ENCODE data around the gene LHFPL6. TPM values are rescaled to one million over a fixed set of nuclear protein-coding genes. Genes with fewer than 3 reads are reported as not detected.

The LHFPL6 gene
- total RNA-seq, 2 experiments from 2014 or later: 1.2 TPM

DNA sequence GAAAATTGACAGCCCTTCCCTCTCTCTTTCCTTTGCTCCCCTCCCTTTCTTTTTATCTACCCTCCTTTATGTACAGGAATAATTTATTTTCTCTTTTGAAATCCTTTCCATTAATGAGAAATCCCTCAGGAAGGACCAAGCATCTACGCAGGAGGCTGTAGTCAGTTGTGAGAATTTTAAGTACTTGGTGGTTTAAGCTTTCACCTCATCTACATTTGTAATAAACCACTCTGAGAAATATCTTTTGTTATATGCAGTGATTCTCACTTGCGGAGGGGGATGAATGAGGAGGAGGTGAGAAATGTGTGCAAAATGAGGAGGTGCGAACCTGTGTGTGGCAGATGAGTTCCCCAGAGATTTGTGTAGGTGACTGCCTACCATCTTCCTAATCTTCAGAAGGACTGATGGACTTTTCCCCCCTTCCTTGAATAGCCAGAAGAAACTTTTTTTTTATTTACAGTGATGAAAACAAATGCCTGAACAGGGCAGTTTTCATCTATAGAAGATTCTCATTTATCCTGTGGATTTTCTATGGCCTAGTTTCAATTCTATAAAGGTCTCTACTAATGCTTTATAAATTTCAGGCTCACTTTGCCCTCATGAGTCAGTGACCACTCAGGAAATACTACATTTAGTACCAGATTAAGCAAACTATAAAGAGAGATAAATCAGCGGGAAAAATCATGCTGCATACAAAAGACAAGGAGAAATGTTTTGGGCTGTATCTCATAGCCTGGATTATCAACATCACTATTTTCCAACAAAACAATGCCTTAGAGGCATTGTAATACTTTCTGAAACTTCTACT is 118.3 kb downstream of the LHFPL6 start:
- CTCF ChIA-PET: no interaction called here
- H3K9me3 Mint-ChIP-seq (ENCODE audit: low read depth): no peaks in the 10 kb centered on the region
- peaks cover 14% of the 10 kb centered on the region for H3K27me3 Mint-ChIP-seq
- DNase-seq: no peak
- no peak overlapping the region for H3K27ac Mint-ChIP-seq
- H3K4me3 Mint-ChIP-seq: no peak overlapping the region
- POLR2A ChIA-PET: no interaction called here
- no peaks in the 10 kb centered on the region for H3K36me3 Mint-ChIP-seq (ENCODE audit: low read depth)
- H3K4me1 Mint-ChIP-seq: no peaks in the 10 kb centered on the region
- no peak for ATAC-seq
- intact Hi-C loops (cut with DNase I, micrococcal nuclease): no loop called here

DNA sequence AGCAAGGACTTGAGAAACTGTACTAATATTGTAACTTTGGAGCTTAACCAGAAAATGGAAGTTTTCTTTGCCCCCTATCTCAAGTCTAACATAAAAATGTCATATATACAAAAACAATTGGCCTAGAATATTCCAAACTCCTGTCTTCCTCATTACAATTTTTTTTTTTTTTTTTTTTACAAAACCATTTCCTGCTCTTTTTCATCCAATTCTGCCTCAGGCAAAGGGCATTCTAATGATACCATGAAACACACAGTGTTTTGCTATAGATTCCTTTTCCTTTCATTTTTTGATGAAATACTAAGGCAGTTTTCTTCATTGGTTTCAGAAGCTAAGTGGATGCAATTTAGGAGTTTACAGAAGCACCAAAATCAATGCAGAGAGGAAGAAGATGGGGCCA is 119.7 kb downstream of the LHFPL6 start:
- Mint-ChIP-seq H3K9me3 (ENCODE audit: low read depth) (no peaks in the 10 kb centered on the region), H3K4me1 (no peaks in the 10 kb centered on the region), H3K27ac (no peak overlapping the region), H3K4me3 (no peak overlapping the region), H3K36me3 (ENCODE audit: low read depth) (no peaks in the 10 kb centered on the region), H3K27me3 (peaks cover 14% of the 10 kb centered on the region)
- intact Hi-C loops (cut with DNase I, micrococcal nuclease): no loop called here
- ATAC-seq: no peak
- ChIA-PET POLR2A (no interaction called here), CTCF (interaction anchor here (0.6 to 0.7 kb wide), 2 partner anchors 35 to 275 kb away, joined by 3 to 4 read pairs; no protein-coding TSS in a partner anchor)
- DNase-seq: no peak

DNA sequence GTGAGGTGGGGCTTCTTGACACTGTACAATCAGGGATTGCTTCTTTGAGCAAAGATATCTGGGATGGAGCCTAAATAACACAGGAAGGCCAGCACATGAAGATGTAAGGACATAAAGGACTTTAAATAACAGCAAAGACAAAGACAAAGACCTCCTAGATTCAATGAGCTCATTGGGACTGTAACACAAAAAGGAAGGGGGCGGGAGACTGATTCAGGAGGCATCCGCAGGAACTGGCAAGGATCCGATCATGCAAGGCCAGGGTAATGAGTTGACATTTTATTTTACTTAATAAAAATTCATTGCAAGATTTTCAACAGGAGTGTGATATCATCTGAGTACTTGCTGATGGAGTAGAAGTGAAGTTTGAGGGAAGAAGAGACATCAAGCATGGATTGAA is 121.5 kb downstream of the LHFPL6 start:
- Mint-ChIP-seq H3K36me3 (ENCODE audit: low read depth) (no peaks in the 10 kb centered on the region), H3K4me3 (no peak overlapping the region)
- no peak for ATAC-seq

DNA sequence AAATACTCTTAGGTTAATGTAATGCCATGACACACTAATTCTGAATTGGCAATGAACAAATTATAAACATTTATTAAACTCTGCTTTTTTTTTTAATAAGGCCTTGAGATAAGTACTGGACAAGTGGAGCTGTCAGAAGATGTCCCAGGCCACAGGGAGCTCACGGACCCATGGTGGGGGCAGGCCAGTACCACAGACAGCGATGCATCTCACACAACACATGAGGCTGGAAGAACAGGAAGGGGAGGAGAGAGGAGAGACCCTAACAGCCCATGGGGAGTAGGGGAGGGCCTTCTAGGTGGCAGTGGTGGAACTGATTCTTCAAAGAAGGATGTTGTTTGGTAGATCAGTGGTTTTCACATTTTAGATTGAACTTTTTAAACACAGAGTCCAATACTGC is 128.4 kb downstream of the LHFPL6 start:
- Mint-ChIP-seq H3K27ac (no peak overlapping the region), H3K4me1 (no peaks in the 10 kb centered on the region), H3K4me3 (no peak overlapping the region), H3K27me3 (peaks cover 16% of the 10 kb centered on the region), H3K36me3 (ENCODE audit: low read depth) (no peaks in the 10 kb centered on the region), H3K9me3 (ENCODE audit: low read depth) (no peaks in the 10 kb centered on the region)
- DNase-seq (no peak), ATAC-seq (no peak)
- ChIA-PET CTCF (no interaction called here), POLR2A (no interaction called here)
- intact Hi-C loops (cut with DNase I, micrococcal nuclease): no loop called here

More for the DNA sequence above, 121.5 kb downstream of the LHFPL6 start:
- intact Hi-C loops (cut with DNase I, micrococcal nuclease): no loop called here
- no peak overlapping the region for H3K27ac Mint-ChIP-seq
- H3K4me1 Mint-ChIP-seq: no peaks in the 10 kb centered on the region
- POLR2A ChIA-PET: no interaction called here
- CTCF ChIA-PET: no interaction called here
- DNase-seq: no peak
- H3K27me3 Mint-ChIP-seq: peaks cover 16% of the 10 kb centered on the region
- H3K9me3 Mint-ChIP-seq (ENCODE audit: low read depth): no peaks in the 10 kb centered on the region

DNA sequence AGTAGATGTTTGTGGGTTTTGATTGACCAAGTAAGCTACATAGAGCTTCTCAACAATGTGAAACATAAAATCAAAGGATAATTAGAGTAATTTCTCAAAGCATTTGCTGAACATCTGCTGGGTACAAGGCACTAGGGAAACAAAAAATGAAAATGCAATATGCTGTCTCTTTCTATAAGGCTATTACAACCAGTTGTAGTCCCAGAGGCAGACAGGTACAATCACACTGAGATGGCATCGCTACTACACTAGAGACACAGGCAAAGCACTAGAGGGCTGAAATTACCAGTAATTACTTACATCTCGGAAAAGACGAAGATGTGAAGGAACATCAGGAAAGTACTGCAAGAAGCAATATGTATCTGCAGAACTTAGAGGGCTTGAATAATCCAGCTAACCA is 133.3 kb downstream of the LHFPL6 start:
- Mint-ChIP-seq H3K4me1 (no peaks in the 10 kb centered on the region), H3K4me3 (no peak overlapping the region), H3K27ac (no peak overlapping the region), H3K27me3 (peaks cover 26% of the 10 kb centered on the region), H3K36me3 (ENCODE audit: low read depth) (no peaks in the 10 kb centered on the region), H3K9me3 (ENCODE audit: low read depth) (no peaks in the 10 kb centered on the region)
- DNase-seq (no peak), ATAC-seq (no peak)
- ChIA-PET POLR2A (no interaction called here), CTCF (no interaction called here)
- intact Hi-C loops (cut with DNase I, micrococcal nuclease): no loop called here

DNA sequence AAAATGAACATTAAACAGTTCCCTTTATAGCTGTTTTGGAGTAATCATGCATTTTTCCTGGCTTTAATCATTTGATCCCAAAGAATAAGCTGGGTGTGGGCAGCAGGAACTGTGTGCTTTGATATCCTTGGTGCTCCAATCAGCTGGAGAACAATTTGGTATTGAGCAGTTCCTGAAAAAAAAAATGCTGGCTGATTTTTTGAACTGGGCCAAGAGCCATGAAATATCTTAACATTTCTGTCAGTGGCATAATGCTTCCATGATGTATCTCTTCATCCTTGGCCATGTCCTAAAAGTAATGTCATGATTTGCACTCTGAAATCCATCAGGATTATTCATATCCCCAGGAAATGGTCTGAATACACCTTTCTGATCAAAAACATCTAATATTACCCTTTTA is 134.7 kb downstream of the LHFPL6 start:
- intact Hi-C loops (cut with DNase I, micrococcal nuclease): no loop called here
- no peak overlapping the region for H3K4me3 Mint-ChIP-seq
- H3K4me1 Mint-ChIP-seq: no peaks in the 10 kb centered on the region
- POLR2A ChIA-PET: no interaction called here
- no peak for ATAC-seq
- no peaks in the 10 kb centered on the region for H3K9me3 Mint-ChIP-seq (ENCODE audit: low read depth)
- no peak for DNase-seq
- CTCF ChIA-PET: interaction anchor here (0.7 kb wide), 1 partner anchor 217 kb away, joined by 3 read pairs; no protein-coding TSS in a partner anchor
- H3K27me3 Mint-ChIP-seq: peaks cover 26% of the 10 kb centered on the region
- H3K36me3 Mint-ChIP-seq (ENCODE audit: low read depth): no peaks in the 10 kb centered on the region
- H3K27ac Mint-ChIP-seq: no peak overlapping the region

DNA sequence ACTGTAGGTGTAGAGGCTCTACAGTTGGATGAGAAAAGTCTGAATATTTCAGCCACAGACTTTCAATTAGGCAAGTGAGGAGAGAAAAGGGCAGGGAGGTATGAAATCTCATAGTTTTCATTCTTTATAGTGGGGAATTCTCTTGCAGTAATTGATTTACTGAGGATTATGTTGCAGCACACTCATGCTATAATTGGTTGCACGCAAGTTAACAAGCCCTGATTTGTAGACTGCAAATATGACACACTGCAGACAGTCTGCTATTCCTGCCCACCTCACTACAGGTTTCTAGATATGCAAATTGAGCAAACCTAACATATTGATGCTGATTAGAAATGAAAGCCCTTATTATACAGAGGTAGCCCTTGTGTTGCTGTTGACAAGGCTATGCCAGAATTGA is 139.4 kb downstream of the LHFPL6 start:
- Mint-ChIP-seq H3K4me1 (no peaks in the 10 kb centered on the region), H3K36me3 (ENCODE audit: low read depth) (no peaks in the 10 kb centered on the region), H3K9me3 (ENCODE audit: low read depth) (no peaks in the 10 kb centered on the region), H3K27ac (no peak overlapping the region), H3K4me3 (no peak overlapping the region), H3K27me3 (peaks cover 18% of the 10 kb centered on the region)
- ChIA-PET POLR2A (no interaction called here), CTCF (no interaction called here)
- no peak for ATAC-seq
- intact Hi-C loops (cut with DNase I, micrococcal nuclease): no loop called here
- DNase-seq: no peak

DNA sequence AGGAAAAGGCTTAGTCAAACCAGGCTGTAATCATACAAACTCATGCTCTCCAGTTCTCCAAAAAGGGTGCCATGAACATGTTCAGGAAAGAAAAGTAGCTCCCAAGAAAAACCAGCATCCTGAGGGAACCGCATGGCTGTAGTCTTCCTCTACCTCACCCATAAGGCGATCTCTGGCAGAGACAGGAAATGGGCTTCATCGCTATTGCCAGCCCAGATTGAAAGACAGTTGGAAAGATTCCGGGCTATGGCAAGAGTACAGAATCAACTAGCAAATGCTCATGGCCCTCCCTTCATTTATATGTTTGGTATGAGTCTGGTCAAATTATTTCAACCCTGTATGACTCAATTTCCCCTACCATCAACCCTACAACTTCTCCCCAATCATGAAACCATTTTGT is 140.1 kb downstream of the LHFPL6 start:
- no peak for ATAC-seq
- Mint-ChIP-seq H3K27me3 (peaks cover 19% of the 10 kb centered on the region), H3K36me3 (ENCODE audit: low read depth) (no peaks in the 10 kb centered on the region), H3K27ac (no peak overlapping the region), H3K4me1 (no peaks in the 10 kb centered on the region), H3K4me3 (no peak overlapping the region), H3K9me3 (ENCODE audit: low read depth) (no peaks in the 10 kb centered on the region)
- POLR2A ChIA-PET: no interaction called here
- CTCF ChIA-PET: no interaction called here
- DNase-seq: no peak
- intact Hi-C loops (cut with DNase I, micrococcal nuclease): no loop called here

DNA sequence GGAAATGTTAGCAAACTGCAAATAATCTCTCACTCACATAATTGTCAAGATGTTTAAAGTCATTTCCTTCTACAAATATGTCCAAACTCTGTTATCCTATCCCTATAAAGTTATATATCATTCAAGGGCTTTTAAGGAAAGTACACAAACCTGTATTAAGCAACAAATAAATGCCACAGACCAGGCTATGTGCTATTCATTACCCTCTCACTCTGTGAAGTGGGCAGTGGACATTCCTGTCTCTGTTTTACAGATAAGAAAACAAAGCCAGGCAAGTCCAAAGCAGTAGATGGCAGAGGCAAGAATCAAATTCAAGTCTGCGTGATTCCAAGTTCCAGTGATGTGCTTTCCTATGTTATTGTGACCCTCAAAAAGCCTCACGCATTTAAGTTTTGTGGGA is 140.6 kb downstream of the LHFPL6 start:
- no peak overlapping the region for H3K27ac Mint-ChIP-seq
- no peaks in the 10 kb centered on the region for H3K4me1 Mint-ChIP-seq
- CTCF ChIA-PET: no interaction called here
- POLR2A ChIA-PET: no interaction called here
- no peak overlapping the region for H3K4me3 Mint-ChIP-seq
- no peaks in the 10 kb centered on the region for H3K9me3 Mint-ChIP-seq (ENCODE audit: low read depth)
- DNase-seq: no peak
- peaks cover 19% of the 10 kb centered on the region for H3K27me3 Mint-ChIP-seq
- no peaks in the 10 kb centered on the region for H3K36me3 Mint-ChIP-seq (ENCODE audit: low read depth)
- no peak for ATAC-seq
- intact Hi-C loops (cut with DNase I, micrococcal nuclease): no loop called here

DNA sequence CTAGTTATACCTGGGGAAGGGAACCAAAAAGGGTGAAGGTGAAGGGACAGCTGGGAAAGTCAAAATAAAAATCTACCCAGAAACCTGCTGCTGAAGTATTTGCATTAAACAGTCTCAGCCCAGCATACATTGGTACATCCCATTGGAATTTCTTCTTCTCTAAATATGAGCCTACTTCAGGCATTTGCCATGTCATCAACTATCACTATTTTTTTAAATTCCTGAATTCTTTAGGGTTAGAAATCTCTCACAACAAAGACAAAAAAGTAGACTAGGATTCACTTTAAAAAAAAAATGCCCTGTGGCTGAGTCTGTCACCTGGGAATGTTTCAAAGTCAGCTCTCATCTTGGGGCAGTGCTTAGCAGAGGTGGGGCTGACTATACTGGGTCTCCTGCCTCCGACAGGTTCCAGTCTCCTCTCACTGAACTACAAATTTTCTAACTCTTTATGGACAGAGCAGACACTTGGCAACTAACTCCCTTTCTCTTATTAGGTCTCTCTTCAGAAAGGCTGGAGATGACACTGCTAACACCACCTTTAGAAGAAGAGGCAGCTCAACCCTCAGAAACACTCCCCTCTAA is 141.2 kb downstream of the LHFPL6 start:
- Mint-ChIP-seq H3K4me1 (no peaks in the 10 kb centered on the region), H3K27me3 (peaks cover 21% of the 10 kb centered on the region), H3K36me3 (ENCODE audit: low read depth) (no peaks in the 10 kb centered on the region), H3K4me3 (no peak overlapping the region), H3K9me3 (ENCODE audit: low read depth) (peaks cover 2% of the 10 kb centered on the region), H3K27ac (no peak overlapping the region)
- intact Hi-C loops (cut with DNase I, micrococcal nuclease): no loop called here
- POLR2A ChIA-PET: no interaction called here
- DNase-seq: no peak
- ATAC-seq: no peak
- CTCF ChIA-PET: no interaction called here

DNA sequence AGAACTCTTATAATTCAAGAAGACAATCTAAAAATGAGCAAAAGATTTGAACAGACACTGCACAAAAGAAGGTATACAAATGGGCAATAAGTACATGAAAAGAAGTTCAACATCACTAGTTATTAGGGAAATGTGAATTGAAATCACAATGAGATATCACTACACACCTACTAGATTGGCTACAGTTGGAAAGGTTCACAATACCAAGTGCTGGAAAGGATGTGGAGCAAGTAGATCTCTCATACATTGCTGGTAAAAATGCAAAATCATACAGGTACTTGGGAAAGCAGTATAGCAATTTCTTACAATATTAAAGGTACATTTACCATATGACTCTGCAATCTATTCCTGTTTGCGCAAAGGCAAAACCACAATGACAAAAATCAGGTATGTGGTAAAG is 145.7 kb downstream of the LHFPL6 start:
- Mint-ChIP-seq H3K36me3 (ENCODE audit: low read depth) (no peaks in the 10 kb centered on the region), H3K4me1 (no peaks in the 10 kb centered on the region), H3K27me3 (peaks cover 15% of the 10 kb centered on the region), H3K27ac (no peak overlapping the region), H3K4me3 (no peak overlapping the region), H3K9me3 (ENCODE audit: low read depth) (peaks cover 2% of the 10 kb centered on the region)
- POLR2A ChIA-PET: no interaction called here
- DNase-seq (no peak), ATAC-seq (no peak)
- intact Hi-C loops (cut with DNase I, micrococcal nuclease): no loop called here
- CTCF ChIA-PET: no interaction called here

DNA sequence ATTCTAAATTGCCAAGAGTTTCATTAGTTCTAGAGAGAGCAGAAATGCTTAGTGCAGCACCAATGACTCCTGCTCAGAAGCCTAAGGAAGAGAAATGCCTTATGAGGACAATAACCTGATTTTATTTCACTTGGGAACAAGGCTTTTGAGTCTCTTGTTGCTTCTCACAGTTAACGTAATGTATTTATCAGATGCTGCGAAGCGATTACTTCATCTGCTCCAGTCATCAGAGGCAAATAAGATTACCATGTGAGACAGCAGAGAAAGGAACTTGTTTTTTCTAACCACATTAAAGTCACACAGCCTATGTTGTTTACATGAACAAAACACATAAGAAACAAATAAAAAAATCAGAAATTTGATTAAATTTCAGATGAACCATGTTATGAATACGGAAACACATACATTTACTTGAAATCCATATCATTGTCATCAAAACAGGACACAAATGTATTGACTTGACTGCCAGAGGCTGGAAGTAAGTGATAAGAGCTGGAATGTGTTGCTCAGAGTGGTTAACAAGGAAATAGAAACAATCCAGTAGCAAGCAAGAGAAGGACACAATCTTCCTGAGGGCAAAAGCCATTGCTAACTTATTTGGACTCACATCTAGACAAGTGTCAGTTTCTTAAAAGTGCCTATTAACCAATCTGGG is 147.3 kb downstream of the LHFPL6 start:
- H3K4me1 Mint-ChIP-seq: no peaks in the 10 kb centered on the region
- H3K36me3 Mint-ChIP-seq (ENCODE audit: low read depth): no peaks in the 10 kb centered on the region
- DNase-seq (no peak), ATAC-seq (no peak)
- H3K27ac Mint-ChIP-seq: no peak overlapping the region
- intact Hi-C loops (cut with DNase I, micrococcal nuclease): no loop called here
- H3K27me3 Mint-ChIP-seq: peaks cover 16% of the 10 kb centered on the region
- peaks cover 2% of the 10 kb centered on the region for H3K9me3 Mint-ChIP-seq (ENCODE audit: low read depth)
- no peak overlapping the region for H3K4me3 Mint-ChIP-seq
- CTCF ChIA-PET: no interaction called here
- POLR2A ChIA-PET: no interaction called here

All from activated CD4-positive, alpha-beta T cell treated with anti-CD3 and anti-CD28 coated beads for 36 hours (primary cell).